Kidney (tissue), 22 donors: ENCODE data around the gene PPFIA2. TPM values are rescaled to one million over a fixed set of nuclear protein-coding genes. Genes with fewer than 3 reads are reported as not detected.

ENCODE experiments used
- DNase-seq, 5 donors: peaks; one replicate each; pipeline ENCODE4 v3.0.0-alpha.2; 2013 to 2020
- FAIRE-seq: peaks from 2 replicates; lab custom pipeline; 2012; peaks lifted over from hg19 to GRCh38; lab: Jason Lieb, UNC
- H3K27ac ChIP-seq, 2 donors: one replicate each; pipeline ENCODE4 v1.7.0; 2013; ENCODE audit warnings: low read depth in 2 of 2, low read length in 2 of 2, inconsistent platforms in 1 of 2
- H3K27me3 ChIP-seq: one replicate; pipeline ENCODE4 v1.7.1; 2013; ENCODE audit warnings: low read length, inconsistent platforms; ENCODE audit not compliant: control insufficient read depth, insufficient read depth
- H3K36me3 ChIP-seq, 3 donors: one replicate each; pipeline versions ENCODE4 v1.7.0 to v1.7.1; 2013; ENCODE audit warnings: low read length in 3 of 3, control low read depth in 1 of 3, inconsistent platforms in 1 of 3; ENCODE audit not compliant: insufficient read depth in 3 of 3, control insufficient read depth in 2 of 3
- H3K4me1 ChIP-seq, 3 donors: one replicate each; pipeline versions ENCODE4 v1.7.0 to v1.7.1; 2013; ENCODE audit warnings: low read length in 3 of 3, inconsistent platforms in 1 of 3, low read depth in 1 of 3; ENCODE audit not compliant: control insufficient read depth in 2 of 3, insufficient read depth in 2 of 3
- H3K4me3 ChIP-seq, 3 donors: one replicate each; pipeline versions ENCODE4 v1.7.0 to v1.8.1; 2013; ENCODE audit warnings: low read length in 3 of 3, control low read depth in 1 of 3, inconsistent platforms in 1 of 3
- H3K9ac ChIP-seq, 3 donors: one replicate each; pipeline versions ENCODE4 v1.7.0 to v1.7.1; 2013; ENCODE audit warnings: low read length in 3 of 3, control low read depth in 1 of 3, inconsistent platforms in 1 of 3
- H3K9me3 ChIP-seq, 3 donors: one replicate each; pipeline versions ENCODE4 v1.7.0 to v1.7.1; 2013; ENCODE audit warnings: low read length in 3 of 3, control low read depth in 1 of 3, inconsistent platforms in 1 of 3; ENCODE audit not compliant: control insufficient read depth in 2 of 3, insufficient read depth in 1 of 3
- intact Hi-C: fragments of 100-400 bp; cut with DNase I; formaldehyde crosslinking; loops from one replicate; pipeline ENCODE4 v1.11.1; 2022
- long read RNA-seq, 10 donors: library from polyadenylated mRNA in 1 of 10; unstranded in 1 of 10; transcript quantifications; one replicate each; pipeline ENCODE4 v2.0.0 and lab custom pipeline, GENCODE V29; 2021 to 2026
- polyA plus RNA-seq: library from polyadenylated mRNA; stranded (reverse); fragments of 350-450 nt; fragmentation: Illumina TruSeq; extraction: RNeasy Lipid Tissue Mini Kit (QIAGEN cat#74804); gene quantifications from one replicate; pipeline ENCODE4 v1.2.3, GENCODE V29; 2014; ENCODE audit warnings: low read depth, low replicate concordance; ENCODE audit not compliant: insufficient read depth
- total RNA-seq: library from RNA; stranded (reverse); fragmentation: NEBNext Ultra II Directional; extraction: Animal tissue kit (Norgen Biotek cat#: 25700); gene quantifications from one replicate; pipeline ENCODE4 v1.2.1, GENCODE V29; 2021
- TF ChIP-seq, protein P1 (sequence below): IDR thresholded peaks from 3 replicates; pipeline ENCODE4 v1.5.1; 2012; ENCODE audit warnings: mild to moderate bottlenecking, moderate library complexity, borderline replicate concordance; ENCODE audit not compliant: insufficient read depth; ENCODE audit errors: extremely low read depth
- donor health status: control.
- donor health status: control.
- donor health status: control.
- donor health status: control.
- donor health status: control.
- donor health status: DM: yes; HTN: yes; CAD: no.
- donor health status: Normal renal cell carcinoma (clear cell type).

Gene PPFIA2
- total RNA-seq = 9.4 TPM
- polyA plus RNA-seq = 2.8 TPM
- long read RNA-seq, donor 1 = 0 reads
- long read RNA-seq, donor 2 = 0 reads
- long read RNA-seq, donor 3 = 0 reads
- long read RNA-seq, donor 4 = 0 reads
- long read RNA-seq, donor 5 = 0 reads
- long read RNA-seq, donor 6 = 0 reads
- long read RNA-seq, donor 7 = 0 reads
- long read RNA-seq, donor 8 = 0 reads
- long read RNA-seq, donor 9 = 0 reads
- long read RNA-seq, donor 10 = 0 reads

DNA sequence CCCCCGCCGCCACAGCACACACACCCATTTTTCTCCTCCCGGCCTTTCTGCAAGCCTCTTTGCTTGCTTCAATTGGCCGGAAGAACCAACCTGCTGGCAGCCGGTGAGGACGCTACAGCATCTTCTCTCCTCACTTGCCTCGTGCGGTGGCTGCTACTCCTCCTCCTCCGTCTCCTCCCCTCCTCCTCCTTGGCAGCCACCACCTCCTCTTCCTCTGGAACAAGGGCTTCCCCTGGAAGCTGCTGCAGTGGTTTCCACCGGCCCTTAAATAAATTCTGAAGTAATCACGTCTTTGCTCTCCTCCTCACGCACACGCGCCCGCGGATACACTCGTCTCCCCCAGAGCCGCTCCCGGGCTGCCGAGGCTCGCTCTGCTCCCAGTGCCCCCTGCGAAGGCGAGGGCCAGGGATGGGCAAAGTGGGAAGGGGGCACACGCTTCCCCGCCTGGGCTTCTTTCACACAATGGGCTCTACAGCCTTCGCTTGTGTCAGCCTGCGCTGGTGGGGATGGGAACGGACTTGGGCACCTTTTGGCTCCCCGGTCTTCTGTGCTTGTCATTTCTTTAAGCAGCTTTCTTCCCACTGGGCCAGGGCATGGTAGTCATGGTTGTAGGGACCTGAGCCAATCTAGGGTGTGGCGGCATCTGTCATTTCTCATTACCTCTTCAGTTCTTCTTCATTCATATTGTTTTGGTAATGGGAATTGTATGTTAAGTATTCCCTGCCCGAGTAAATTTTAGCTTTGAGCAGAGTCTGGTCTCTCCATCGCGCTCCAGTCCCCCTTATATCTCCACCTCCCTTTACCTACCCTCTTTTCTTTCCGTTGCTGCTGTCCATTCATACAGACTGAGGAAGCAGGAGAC is at the start of gene PPFIA2:
Gene PPFIA2 (minus strand): TSS at position 161 of the 862 bp plus-strand sequence.
- no peak for FAIRE-seq
- intact Hi-C loops = no loop called here
- H3K9ac ChIP-seq = peak within 1 kb of the TSS in 2 of 3 donors; percentile 8 to 12
- H3K27me3 ChIP-seq = no peaks in the 10 kb centered on the region
- TF ChIP-seq, protein P1, sequence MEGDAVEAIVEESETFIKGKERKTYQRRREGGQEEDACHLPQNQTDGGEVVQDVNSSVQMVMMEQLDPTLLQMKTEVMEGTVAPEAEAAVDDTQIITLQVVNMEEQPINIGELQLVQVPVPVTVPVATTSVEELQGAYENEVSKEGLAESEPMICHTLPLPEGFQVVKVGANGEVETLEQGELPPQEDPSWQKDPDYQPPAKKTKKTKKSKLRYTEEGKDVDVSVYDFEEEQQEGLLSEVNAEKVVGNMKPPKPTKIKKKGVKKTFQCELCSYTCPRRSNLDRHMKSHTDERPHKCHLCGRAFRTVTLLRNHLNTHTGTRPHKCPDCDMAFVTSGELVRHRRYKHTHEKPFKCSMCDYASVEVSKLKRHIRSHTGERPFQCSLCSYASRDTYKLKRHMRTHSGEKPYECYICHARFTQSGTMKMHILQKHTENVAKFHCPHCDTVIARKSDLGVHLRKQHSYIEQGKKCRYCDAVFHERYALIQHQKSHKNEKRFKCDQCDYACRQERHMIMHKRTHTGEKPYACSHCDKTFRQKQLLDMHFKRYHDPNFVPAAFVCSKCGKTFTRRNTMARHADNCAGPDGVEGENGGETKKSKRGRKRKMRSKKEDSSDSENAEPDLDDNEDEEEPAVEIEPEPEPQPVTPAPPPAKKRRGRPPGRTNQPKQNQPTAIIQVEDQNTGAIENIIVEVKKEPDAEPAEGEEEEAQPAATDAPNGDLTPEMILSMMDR = no peak
- H3K36me3 ChIP-seq = no peaks in the 10 kb centered on the region
- H3K4me3 ChIP-seq = peak within 1 kb of the TSS; percentile 51 to 64 (median 56)
- no peak within 1 kb of the TSS for H3K27ac ChIP-seq
- peak; percentile 39 to 65 (median 58) for DNase-seq
- H3K9me3 ChIP-seq = no peaks in the 10 kb centered on the region
- H3K4me1 ChIP-seq = no peaks in the 10 kb centered on the region

DNA sequence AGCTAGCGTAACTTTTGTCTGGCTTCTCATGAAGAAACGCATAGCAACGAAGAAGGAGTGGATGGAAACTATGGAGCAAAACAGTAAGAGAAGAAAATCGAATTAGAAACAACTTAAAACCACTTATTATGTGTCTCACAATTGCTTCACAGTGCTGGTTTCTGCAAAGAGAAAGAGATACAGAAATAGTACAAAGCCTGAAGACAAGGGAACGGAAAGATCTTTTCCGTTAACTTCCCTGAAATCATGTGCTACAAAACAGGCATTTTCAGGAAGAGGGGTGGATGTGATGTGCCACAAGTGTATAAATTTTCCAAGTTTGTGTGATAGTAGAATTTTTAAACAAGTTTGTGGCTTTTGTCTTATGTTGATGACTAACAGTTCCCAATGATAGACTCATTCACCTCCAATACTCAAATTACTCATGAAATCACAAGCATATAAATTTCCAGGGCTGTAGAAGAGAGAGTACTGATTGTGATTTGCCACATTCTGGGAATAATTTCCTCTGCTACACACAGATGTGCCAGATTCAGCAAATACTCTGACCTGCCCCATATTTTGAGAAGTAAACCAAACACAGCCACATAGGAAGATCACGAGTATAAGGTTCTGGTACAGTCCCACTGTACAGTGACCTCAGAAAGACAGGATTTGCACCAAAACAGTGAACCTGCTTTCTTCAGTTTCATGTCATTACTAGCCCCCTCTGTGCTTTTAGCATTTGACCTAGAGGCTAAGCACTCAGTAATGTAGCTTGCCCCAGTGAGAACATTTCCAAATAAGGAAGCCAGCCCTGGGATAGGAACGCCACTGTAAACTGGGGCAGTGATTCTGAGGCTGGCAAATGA is 41.4 kb upstream of the PPFIA2 start:
- H3K9ac ChIP-seq = no peak overlapping the region
- TF ChIP-seq, protein P1 = no peak
- no peak for FAIRE-seq

DNA sequence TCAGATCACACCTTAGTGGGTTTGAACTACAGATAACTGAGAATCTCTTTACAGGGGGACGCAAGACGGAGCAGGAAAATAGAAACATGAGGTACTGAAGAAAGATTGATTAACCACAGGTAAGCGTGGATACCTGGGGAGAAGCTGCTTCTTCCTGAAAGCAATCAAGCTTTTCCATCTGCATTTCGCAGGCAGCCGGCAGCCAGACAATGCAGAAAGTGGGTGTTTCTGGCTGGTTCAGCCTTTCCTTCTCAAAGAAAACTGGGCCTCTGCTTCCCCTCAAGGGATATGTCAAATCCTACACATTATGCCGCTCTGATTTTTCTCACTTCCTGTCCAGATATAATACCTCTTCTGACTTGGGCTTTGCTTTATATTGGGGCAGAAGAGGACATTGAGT is 39.1 kb upstream of the PPFIA2 start:
- peak in 1 of 5 donors; percentile 26 for DNase-seq
- no peak for FAIRE-seq
- Histone ChIP-seq H3K27me3 (no peaks in the 10 kb centered on the region), H3K27ac (no peak overlapping the region), H3K4me1 (peaks cover 0 to 3% (median 0%) of the 10 kb centered on the region in 3 donors), H3K4me3 (no peak overlapping the region), H3K9me3 (no peaks in the 10 kb centered on the region), H3K36me3 (no peaks in the 10 kb centered on the region), H3K9ac (peak overlapping the region in 1 of 3 donors; percentile 29)
- TF ChIP-seq, protein P1 = no peak
- intact Hi-C loops = no loop called here

More for the DNA sequence above, 41.4 kb upstream of the PPFIA2 start:
- H3K4me3 ChIP-seq = peak overlapping the region in 1 of 3 donors; percentile 27
- no peaks in the 10 kb centered on the region for H3K9me3 ChIP-seq
- H3K27me3 ChIP-seq = no peaks in the 10 kb centered on the region
- intact Hi-C loops = no loop called here
- DNase-seq = peak in 1 of 5 donors; percentile 11
- no peaks in the 10 kb centered on the region for H3K36me3 ChIP-seq
- H3K27ac ChIP-seq = peak overlapping the region; percentile 52 to 78
- H3K4me1 ChIP-seq = peaks cover 0 to 3% (median 0%) of the 10 kb centered on the region in 3 donors
